Mesothelial cell of epicardium (in vitro differentiated cells): ENCODE measurements around the gene SUGP1. TPM values are rescaled to one million over a fixed set of nuclear protein-coding genes. Genes with fewer than 3 reads are reported as not detected.

Experiments used
- DNase-seq, 2 experiments: peaks; one replicate each; pipeline ENCODE4 v3.0.0; 2021; ENCODE audit warnings: low spot score in 2 of 2; ENCODE audit not compliant: unreplicated experiment in 2 of 2
- H3K27ac Mint-ChIP-seq: 2 replicates; pipeline ENCODE4 v1.8.0; 2021; ENCODE audit warnings: mixed read lengths
- H3K27me3 Mint-ChIP-seq: 2 replicates; pipeline ENCODE4 v1.8.0; 2021; ENCODE audit warnings: low read depth, mixed read lengths
- H3K36me3 Mint-ChIP-seq: 2 replicates; pipeline ENCODE4 v1.8.0; 2021; ENCODE audit warnings: mixed read lengths
- H3K4me1 Mint-ChIP-seq: 2 replicates; pipeline ENCODE4 v1.8.0; 2021; ENCODE audit warnings: mixed read lengths
- H3K4me3 Mint-ChIP-seq: 2 replicates; pipeline ENCODE4 v1.8.0; 2021; ENCODE audit warnings: mild to moderate bottlenecking, moderate library complexity, mixed read lengths
- H3K9me3 Mint-ChIP-seq: 2 replicates; pipeline ENCODE4 v1.8.0; 2021; ENCODE audit warnings: mixed read lengths
- CTCF ChIP-seq: fragments of 200-600 bp; sonication (generic); IDR thresholded peaks from one replicate; pipeline ENCODE4 v1.5.0; 2021; ENCODE audit warnings: antibody characterized with exemption; ENCODE audit not compliant: unreplicated experiment
- total RNA-seq: library from RNA; stranded (reverse); gene quantifications from 3 replicates; pipeline ENCODE4 v1.2.1, GENCODE V29; 2021

Gene SUGP1
- total RNA-seq, 1 donor from 2014 or later, result 77.2 TPM

DNA sequence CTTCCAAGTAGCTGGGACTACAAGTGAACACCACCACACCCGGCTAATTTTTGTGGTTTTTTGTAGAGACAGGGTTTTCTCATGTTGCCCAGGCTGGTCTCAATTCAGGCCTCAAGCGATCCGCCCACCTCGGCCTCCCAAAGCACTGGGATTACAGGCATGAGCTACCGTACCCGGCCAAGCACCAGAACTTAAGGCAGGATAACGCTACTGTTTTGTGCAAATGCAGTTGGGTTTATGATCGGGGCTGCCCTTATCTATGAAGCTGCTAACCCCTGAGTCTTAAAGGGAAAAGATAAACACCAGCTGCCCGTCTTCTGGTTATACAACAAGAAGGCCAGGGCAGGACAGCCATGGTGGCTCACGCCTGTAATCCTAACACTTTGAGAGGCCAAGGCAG is 34.6 kb downstream of the SUGP1 start:
- Mint-ChIP-seq H3K4me1 (no peaks in the 10 kb centered on the region), H3K9me3 (peaks cover 7% of the 10 kb centered on the region), H3K36me3 (peaks cover 27% of the 10 kb centered on the region), H3K27ac (no peak overlapping the region), H3K4me3 (no peak overlapping the region), H3K27me3 (no peaks in the 10 kb centered on the region)
- no peak for DNase-seq
- no peak for TF ChIP-seq CTCF

DNA sequence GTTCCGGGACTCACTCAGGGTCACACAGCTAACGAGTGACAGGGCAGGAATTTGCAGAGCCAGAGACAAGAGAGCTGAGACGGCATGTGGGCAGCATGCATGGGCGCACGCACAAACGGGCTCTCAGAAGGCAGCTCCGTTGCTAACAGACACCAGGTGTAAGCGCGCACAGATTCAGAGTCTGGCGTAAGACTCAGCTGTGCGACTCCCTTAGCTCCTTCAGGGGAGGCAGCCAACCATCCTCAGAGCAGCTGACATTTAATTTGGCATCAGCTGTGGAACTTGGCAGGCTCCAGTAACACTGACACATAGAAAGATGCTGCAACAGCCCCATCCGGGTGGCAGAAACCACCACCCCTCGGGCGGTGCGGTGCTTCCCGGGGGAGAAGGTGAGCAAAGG is 39.7 kb downstream of the SUGP1 start:
- no peak overlapping the region for H3K4me3 Mint-ChIP-seq
- H3K9me3 Mint-ChIP-seq, result peaks cover 7% of the 10 kb centered on the region
- H3K27me3 Mint-ChIP-seq, result no peaks in the 10 kb centered on the region
- peaks cover 26% of the 10 kb centered on the region for H3K36me3 Mint-ChIP-seq
- no peak for TF ChIP-seq CTCF
- no peak for DNase-seq
- H3K27ac Mint-ChIP-seq, result no peak overlapping the region
- H3K4me1 Mint-ChIP-seq, result no peaks in the 10 kb centered on the region

GRCh38 chr19:19279853-19280252 is 40.5 kb downstream of the SUGP1 start:
- Mint-ChIP-seq H3K36me3 (peaks cover 24% of the 10 kb centered on the region), H3K4me1 (no peaks in the 10 kb centered on the region), H3K27ac (no peak overlapping the region), H3K4me3 (no peak overlapping the region), H3K9me3 (peaks cover 7% of the 10 kb centered on the region), H3K27me3 (no peaks in the 10 kb centered on the region)
- DNase-seq, result no peak
- TF ChIP-seq CTCF, result no peak

- Mint-ChIP-seq H3K36me3 (peaks cover 18% of the 10 kb centered on the region), H3K27me3 (peaks cover under 1% of the 10 kb centered on the region), H3K4me1 (no peaks in the 10 kb centered on the region), H3K4me3 (no peak overlapping the region), H3K27ac (no peak overlapping the region), H3K9me3 (peaks cover 1% of the 10 kb centered on the region)
- DNase-seq, result no peak
- TF ChIP-seq CTCF, result no peak
These were observed 41.2 kb downstream of the SUGP1 start for GRCh38 chr19:19279062-19279612.

GRCh38 chr19:19278315-19278714 is 42.0 kb downstream of the SUGP1 start:
- no peak for TF ChIP-seq CTCF
- DNase-seq, result no peak
- Mint-ChIP-seq H3K9me3 (no peaks in the 10 kb centered on the region), H3K4me1 (no peaks in the 10 kb centered on the region), H3K4me3 (no peak overlapping the region), H3K27ac (no peak overlapping the region), H3K27me3 (peaks cover 6% of the 10 kb centered on the region), H3K36me3 (peaks cover 14% of the 10 kb centered on the region)

- DNase-seq, result no peak
- Mint-ChIP-seq H3K36me3 (peaks cover 12% of the 10 kb centered on the region), H3K27ac (no peak overlapping the region), H3K4me1 (no peaks in the 10 kb centered on the region), H3K27me3 (peaks cover 13% of the 10 kb centered on the region), H3K9me3 (no peaks in the 10 kb centered on the region), H3K4me3 (no peak overlapping the region)
- TF ChIP-seq CTCF, result no peak
These were observed 43.5 kb downstream of the SUGP1 start for GRCh38 chr19:19276851-19277250.
